ENCODE results near the gene TRAPPC11. TPM values are rescaled to one million over a fixed set of nuclear protein-coding genes. Genes with fewer than 3 reads are reported as not detected.

TRAPPC11 gene
- total RNA-seq, 1 experiment from 2014 or later, result 15.6 TPM

DNA sequence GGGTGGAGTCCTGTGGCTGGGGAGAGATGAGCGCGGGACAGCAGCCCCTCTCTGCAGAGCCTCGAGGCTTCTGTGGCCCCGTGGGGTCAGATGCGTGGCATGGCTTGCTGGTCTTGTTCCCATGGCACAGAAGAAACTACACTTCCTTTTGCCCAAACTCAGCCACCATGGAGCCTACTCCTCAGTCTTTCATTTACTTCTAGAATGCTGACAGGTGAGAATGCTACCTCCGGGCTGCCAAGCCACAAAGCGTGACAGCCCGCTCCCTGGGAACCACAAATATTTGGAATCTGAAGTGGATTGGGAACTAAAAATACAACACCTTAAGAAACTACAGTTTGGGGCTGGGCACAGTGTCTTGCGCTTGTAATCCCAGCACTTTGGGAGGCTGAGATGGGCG, 98.0 kb downstream of the TRAPPC11 start:
- Histone ChIP-seq H4K20me1 (ENCODE audit: insufficient read depth) (no peaks in the 10 kb centered on the region), H3K4me2 (ENCODE audit: low read length) (no peak overlapping the region), H3K27ac (ENCODE audit: low read depth, low read length) (no peak overlapping the region), H3K9me2 (ENCODE audit: insufficient read depth) (no peaks in the 10 kb centered on the region), H3K36me3 (ENCODE audit: control insufficient read depth in 1 of 2, insufficient read depth in 2 of 2, low read length in 2 of 2) (no peaks in the 10 kb centered on the region), H3K27me3 (ENCODE audit: insufficient read depth, low read length) (no peaks in the 10 kb centered on the region), H3K9ac (ENCODE audit: low read length) (no peak overlapping the region), H3K4me3 (replicated peaks in 1 of 2; ENCODE audit: low read depth in 1 of 2, low read length in 2 of 2) (no peak overlapping the region), H2AFZ (ENCODE audit: low read depth, low read length, poor library complexity, severe bottlenecking) (no peak overlapping the region), H3K79me2 (ENCODE audit: insufficient read depth, low read length) (no peaks in the 10 kb centered on the region), H3K9me3 (ENCODE audit: control insufficient read depth in 1 of 2, insufficient read depth in 1 of 2, low read depth in 1 of 2, low read length in 2 of 2) (no peaks in the 10 kb centered on the region), H3K4me1 (ENCODE audit: control insufficient read depth in 1 of 2, insufficient read depth in 2 of 2, low read length in 2 of 2) (no peaks in the 10 kb centered on the region)
- DNase-seq (ENCODE audit: low read depth, low spot score) (no peak), ATAC-seq (no peak)
- TF ChIP-seq, protein P1, sequence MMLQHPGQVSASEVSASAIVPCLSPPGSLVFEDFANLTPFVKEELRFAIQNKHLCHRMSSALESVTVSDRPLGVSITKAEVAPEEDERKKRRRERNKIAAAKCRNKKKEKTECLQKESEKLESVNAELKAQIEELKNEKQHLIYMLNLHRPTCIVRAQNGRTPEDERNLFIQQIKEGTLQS (IDR thresholded peaks at IDR 0.05), result no peak
- no peak for TF ChIP-seq SRF (IDR thresholded peaks at IDR 0.05; ENCODE audit: low read depth)
- TF ChIP-seq SIN3A (IDR thresholded peaks at IDR 0.05; ENCODE audit: low read depth), result no peak
- TF ChIP-seq POLR2A (IDR thresholded peaks at IDR 0.05; ENCODE audit: borderline replicate concordance, extremely low read depth, insufficient read depth, insufficient read length), result no peak
- TF ChIP-seq CEBPB (IDR thresholded peaks at IDR 0.05; ENCODE audit: low read depth), result no peak
- TF ChIP-seq CBX3 (IDR thresholded peaks at IDR 0.05; ENCODE audit: low read depth), result no peak
- TF ChIP-seq EZH2 (IDR thresholded peaks at IDR 0.05), result no peak
- TF ChIP-seq JUND (IDR thresholded peaks at IDR 0.05), result no peak
- TF ChIP-seq EGR1 (IDR thresholded peaks at IDR 0.05; ENCODE audit: low read depth), result no peak
- TF ChIP-seq, protein P2, sequence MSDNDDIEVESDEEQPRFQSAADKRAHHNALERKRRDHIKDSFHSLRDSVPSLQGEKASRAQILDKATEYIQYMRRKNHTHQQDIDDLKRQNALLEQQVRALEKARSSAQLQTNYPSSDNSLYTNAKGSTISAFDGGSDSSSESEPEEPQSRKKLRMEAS (IDR thresholded peaks at IDR 0.05), result no peak
- TF ChIP-seq ZNF274 (IDR thresholded peaks at IDR 0.05; ENCODE audit: low read depth, low read length), result no peak
- RAD21 ChIA-PET (ENCODE audit: low non-redundant PET in 1 of 2, low total read pairs in 2 of 2, uncharacterized antibody in 2 of 2, unreplicated experiment in 2 of 2), result no interaction called here
- CTCF ChIA-PET, result no interaction called here
- POLR2A ChIA-PET, result no interaction called here
- intact Hi-C loops (cut with micrococcal nuclease), result no loop called here
- BruUV-seq (replicated peaks), result no TSS peak

GRCh38 chr4:183758061-183758757, 99.1 kb downstream of the TRAPPC11 start:
- H3K79me2 ChIP-seq (ENCODE audit: insufficient read depth, low read length), result no peaks in the 10 kb centered on the region
- H3K9me2 ChIP-seq (ENCODE audit: insufficient read depth), result no peaks in the 10 kb centered on the region
- no peak overlapping the region for H3K9ac ChIP-seq (ENCODE audit: low read length)
- ChIA-PET POLR2A (no interaction called here), RAD21 (ENCODE audit: low non-redundant PET in 1 of 2, low total read pairs in 2 of 2, uncharacterized antibody in 2 of 2, unreplicated experiment in 2 of 2) (no interaction called here), CTCF (no interaction called here)
- intact Hi-C loops (cut with micrococcal nuclease), result no loop called here
- no peak overlapping the region for H3K4me2 ChIP-seq (ENCODE audit: low read length)
- no peaks in the 10 kb centered on the region for H3K36me3 ChIP-seq (ENCODE audit: control insufficient read depth in 1 of 2, insufficient read depth in 2 of 2, low read length in 2 of 2)
- no peaks in the 10 kb centered on the region for H3K4me1 ChIP-seq (ENCODE audit: control insufficient read depth in 1 of 2, insufficient read depth in 2 of 2, low read length in 2 of 2)
- no peaks in the 10 kb centered on the region for H4K20me1 ChIP-seq (ENCODE audit: insufficient read depth)
- TF ChIP-seq CEBPB (IDR thresholded peaks at IDR 0.05; ENCODE audit: low read depth) (no peak), POLR2A (IDR thresholded peaks at IDR 0.05; ENCODE audit: borderline replicate concordance, extremely low read depth, insufficient read depth, insufficient read length) (no peak)
- TF ChIP-seq, protein P3, sequence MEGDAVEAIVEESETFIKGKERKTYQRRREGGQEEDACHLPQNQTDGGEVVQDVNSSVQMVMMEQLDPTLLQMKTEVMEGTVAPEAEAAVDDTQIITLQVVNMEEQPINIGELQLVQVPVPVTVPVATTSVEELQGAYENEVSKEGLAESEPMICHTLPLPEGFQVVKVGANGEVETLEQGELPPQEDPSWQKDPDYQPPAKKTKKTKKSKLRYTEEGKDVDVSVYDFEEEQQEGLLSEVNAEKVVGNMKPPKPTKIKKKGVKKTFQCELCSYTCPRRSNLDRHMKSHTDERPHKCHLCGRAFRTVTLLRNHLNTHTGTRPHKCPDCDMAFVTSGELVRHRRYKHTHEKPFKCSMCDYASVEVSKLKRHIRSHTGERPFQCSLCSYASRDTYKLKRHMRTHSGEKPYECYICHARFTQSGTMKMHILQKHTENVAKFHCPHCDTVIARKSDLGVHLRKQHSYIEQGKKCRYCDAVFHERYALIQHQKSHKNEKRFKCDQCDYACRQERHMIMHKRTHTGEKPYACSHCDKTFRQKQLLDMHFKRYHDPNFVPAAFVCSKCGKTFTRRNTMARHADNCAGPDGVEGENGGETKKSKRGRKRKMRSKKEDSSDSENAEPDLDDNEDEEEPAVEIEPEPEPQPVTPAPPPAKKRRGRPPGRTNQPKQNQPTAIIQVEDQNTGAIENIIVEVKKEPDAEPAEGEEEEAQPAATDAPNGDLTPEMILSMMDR (IDR thresholded peaks at IDR 0.05 in 2 of 3, conservative IDR thresholded peaks at IDR 0.05 in 1 of 3; ENCODE audit: borderline replicate concordance in 1 of 3, insufficient read depth in 1 of 3, low read depth in 2 of 3, low read length in 2 of 3), result peak in 2 of 3 experiments; percentile 30 to 40; a peak in 4 of 6 replicates
- no peaks in the 10 kb centered on the region for H3K9me3 ChIP-seq (ENCODE audit: control insufficient read depth in 1 of 2, insufficient read depth in 1 of 2, low read depth in 1 of 2, low read length in 2 of 2)
- H3K4me3 ChIP-seq (replicated peaks in 1 of 2; ENCODE audit: low read depth in 1 of 2, low read length in 2 of 2), result no peak overlapping the region
- ATAC-seq, result no peak
- no TSS peak for BruUV-seq (replicated peaks)
- no peak for DNase-seq (ENCODE audit: low read depth, low spot score)
- H3K27me3 ChIP-seq (ENCODE audit: insufficient read depth, low read length), result no peaks in the 10 kb centered on the region
- H2AFZ ChIP-seq (ENCODE audit: low read depth, low read length, poor library complexity, severe bottlenecking), result no peak overlapping the region
- no peak overlapping the region for H3K27ac ChIP-seq (ENCODE audit: low read depth, low read length)
